Daoy (cell line): Measurements from ENCODE around the gene SPACA4. TPM values are rescaled to one million over a fixed set of nuclear protein-coding genes. Genes with fewer than 3 reads are reported as not detected.
A peak's percentile ranks its signal among the peaks of the same experiment; 100 is the strongest.
"Not testable (repeated sequence)": the region's sequence is repeated elsewhere in the genome, so short reads cannot be mapped to it uniquely, and the experiment has no call there.

Experiments
- DNase-seq: peaks from one replicate; pipeline ENCODE4 v3.0.0-alpha.2; 2015; ENCODE audit warnings: low read depth
- total RNA-seq: library from RNA; depleted of rRNA; stranded (reverse); fragments of >200 nt; shearing (Covaris generic); gene quantifications from 2 replicates; pipeline ENCODE4 v1.2.3, GENCODE V29; 2014; rRNA removed

The SPACA4 gene, protein sequence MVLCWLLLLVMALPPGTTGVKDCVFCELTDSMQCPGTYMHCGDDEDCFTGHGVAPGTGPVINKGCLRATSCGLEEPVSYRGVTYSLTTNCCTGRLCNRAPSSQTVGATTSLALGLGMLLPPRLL
- total RNA-seq, result not detected in 2 replicates

DNA sequence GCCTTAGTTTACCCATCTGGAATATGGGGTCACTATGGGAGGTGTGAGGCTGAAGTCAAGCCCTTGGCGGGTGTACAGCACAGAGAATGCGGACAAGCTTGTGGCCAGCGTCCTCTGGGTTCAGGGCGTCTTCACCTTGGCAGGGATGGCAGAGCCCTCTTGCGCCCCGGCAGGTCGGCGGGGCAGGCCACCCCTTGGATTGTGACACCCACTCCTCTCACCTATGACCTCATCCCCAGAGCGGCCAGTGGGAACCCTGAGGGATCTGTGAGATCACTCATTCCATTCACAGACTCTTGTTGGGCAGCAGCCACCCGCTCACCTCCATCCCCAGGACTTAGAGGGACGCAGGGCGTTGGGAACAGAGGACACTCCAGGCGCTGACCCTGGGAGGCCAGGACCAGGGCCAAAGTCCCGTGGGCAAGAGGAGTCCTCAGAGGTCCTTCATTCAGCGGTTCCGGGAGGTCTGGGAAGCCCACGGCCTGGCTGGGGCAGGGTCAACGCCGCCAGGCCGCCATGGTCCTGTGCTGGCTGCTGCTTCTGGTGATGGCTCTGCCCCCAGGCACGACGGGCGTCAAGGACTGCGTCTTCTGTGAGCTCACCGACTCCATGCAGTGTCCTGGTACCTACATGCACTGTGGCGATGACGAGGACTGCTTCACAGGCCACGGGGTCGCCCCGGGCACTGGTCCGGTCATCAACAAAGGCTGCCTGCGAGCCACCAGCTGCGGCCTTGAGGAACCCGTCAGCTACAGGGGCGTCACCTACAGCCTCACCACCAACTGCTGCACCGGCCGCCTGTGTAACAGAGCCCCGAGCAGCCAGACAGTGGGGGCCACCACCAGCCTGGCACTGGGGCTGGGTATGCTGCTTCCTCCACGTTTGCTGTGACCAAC lies at the start of gene SPACA4:
Gene SPACA4 (plus strand): TSS at position 280 of the 896 bp plus-strand sequence. CDS start 237 bp downstream, at position 517.
- DNase-seq, result no peak

DNA sequence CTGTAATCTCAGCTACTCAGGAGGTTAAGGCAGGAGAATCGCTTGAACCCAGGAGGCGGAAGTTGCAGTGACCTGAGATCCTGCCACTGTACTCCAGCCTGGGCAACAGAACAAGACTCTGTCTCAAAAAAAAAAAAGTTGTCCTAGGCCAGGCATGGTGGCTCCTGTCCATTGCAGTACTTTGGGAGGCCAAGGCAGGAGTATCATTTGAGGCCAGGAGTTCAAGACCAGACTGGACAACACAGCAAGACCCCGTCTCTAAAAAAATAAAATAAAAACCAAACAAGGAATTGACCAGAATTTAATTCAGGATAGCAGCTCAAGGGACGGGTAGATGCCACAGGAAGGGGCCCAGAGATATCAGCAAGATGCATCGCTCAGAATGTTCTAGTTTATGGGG lies 49.7 kb upstream of the SPACA4 start:
- no peak for DNase-seq

DNA sequence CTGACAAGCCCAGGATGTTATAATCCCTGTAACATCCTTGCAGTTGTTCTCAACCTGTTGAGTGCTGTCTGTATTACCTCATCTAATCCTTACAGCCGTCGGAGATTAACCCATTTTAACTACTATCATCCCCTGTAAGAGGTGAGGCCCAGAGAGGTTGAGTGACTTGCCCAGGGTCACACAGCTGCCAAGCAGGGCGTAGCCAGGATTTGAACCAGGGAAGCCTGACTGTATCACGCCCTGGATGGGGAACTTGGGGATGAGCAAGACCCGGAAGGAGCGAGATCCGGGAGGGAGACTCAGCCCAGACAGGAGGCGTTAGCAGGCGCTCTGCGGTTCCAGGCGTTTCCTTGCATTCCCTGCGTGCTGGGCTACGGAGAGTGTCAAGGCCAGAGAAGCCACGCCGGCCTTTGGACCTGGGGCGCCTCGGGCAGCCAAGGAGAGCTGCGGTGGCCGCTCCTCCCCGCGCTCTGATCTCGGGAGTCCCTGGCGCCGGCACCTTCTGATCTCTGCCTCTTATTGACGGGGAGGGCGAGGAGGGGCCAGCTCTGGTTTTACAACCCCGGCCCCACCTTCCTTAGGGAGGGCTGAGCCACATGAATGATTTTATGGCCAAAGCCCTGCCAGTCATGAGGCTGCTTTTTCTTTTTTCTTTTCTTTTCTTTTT lies 48.4 kb upstream of the SPACA4 start:
- peak; percentile 36 for DNase-seq

DNA sequence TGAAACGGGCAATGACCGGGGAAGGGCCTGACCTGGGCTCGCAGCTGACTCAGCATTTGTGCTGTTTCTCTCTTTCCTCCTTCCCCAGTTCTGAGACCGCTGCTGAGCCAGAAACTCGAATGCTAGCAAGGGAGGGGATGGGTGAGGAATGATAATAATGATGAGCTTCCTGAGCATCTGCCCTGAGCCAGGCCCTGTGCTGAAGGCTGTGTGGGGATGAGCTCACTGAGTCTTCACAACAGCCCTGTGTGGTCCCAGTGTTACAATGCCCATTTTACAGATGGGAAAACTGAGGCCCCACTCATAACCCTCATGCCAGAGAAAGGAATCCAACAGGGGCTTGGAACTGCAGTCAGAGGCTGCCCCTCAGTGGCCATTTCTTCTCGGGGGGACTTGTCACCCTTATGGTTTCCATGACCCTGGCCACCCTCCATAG lies 46.4 kb upstream of the SPACA4 start:
- no peak for DNase-seq

DNA sequence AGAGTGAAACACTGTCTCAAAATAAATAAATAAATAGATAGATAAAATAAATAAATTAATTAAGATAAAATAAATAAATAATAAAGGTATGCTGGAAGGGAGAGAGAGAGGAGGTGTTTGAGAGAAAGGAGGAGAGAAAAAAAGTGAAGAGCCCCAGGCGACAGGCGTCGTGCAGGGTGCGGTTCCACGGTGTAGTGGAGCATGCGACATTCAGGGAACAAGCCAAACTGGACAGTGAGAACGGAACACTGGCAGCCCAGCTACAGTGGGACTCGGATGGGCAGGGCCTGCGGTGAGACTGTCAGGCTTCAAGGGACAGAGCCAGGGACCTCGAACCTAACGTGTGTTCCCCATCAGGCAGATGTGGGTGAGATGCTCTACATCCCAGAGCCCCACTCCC lies 45.1 kb upstream of the SPACA4 start:
- no peak for DNase-seq

DNA sequence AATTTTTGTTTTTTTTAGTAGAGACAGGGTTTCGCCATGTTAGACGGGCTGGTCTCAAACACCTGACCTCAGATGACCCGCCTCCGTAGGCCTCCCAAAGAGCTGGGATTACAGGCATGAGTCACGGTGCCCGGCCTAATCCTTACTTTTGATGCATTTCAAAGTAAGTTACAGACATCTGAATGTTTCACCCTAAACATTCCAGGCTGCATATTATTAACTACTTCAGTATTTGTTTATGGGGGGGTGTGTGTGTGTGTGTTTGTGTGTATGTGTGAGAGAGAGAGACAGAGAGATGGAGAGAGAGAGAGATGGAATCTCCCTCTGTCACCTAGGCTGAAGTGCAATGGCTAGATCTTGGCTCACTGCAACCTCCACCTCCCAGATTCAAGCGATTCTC lies 41.5 kb upstream of the SPACA4 start:
- no peak for DNase-seq

DNA sequence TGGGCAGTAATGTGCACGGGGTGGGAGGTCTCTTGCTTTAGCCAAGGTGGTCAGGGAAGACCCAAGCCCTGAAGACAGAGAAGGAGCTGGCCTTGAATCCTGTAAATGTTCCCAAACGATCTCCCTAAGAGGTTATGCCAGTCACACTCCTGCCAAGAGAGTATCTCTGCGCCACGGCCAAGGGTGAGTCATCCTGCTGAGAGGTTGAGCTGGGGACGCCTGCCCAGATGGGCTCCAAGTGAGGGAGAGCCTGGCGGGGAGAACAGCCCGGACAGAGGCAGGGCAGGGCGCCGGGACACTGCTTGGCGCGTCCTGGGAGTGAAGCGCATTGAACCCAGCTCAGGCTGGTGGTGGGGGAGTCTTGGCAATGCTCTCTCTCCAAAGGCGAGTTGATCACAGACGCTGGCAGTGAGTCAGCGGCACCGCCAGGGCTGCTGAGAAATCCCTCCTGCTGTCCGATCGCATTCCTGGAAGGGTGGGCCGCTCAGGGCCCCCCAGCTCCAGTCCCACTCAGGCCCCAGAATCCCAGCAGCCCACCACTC lies 38.1 kb upstream of the SPACA4 start:
- peak; percentile 95 for DNase-seq

DNA sequence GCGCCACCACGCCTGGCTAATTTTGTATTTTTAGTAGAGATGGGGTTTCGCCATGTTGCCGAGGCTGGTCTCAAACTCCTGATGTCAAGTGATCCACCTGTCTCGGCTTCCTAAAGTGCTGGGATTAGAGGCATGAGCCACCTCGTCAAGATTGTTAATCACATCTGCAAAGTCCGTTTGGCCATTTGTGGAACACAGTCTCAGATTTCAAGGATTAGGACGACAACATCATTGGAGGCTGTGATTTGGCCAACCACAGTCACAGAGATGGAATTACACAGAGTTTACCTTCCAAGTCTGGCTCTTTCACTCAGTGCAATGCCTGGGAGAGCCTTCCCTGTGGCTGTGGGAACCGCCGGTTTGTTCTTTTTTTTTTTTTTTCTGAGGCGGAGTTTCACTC lies 36.7 kb upstream of the SPACA4 start:
- peak; percentile 50 for DNase-seq

DNA sequence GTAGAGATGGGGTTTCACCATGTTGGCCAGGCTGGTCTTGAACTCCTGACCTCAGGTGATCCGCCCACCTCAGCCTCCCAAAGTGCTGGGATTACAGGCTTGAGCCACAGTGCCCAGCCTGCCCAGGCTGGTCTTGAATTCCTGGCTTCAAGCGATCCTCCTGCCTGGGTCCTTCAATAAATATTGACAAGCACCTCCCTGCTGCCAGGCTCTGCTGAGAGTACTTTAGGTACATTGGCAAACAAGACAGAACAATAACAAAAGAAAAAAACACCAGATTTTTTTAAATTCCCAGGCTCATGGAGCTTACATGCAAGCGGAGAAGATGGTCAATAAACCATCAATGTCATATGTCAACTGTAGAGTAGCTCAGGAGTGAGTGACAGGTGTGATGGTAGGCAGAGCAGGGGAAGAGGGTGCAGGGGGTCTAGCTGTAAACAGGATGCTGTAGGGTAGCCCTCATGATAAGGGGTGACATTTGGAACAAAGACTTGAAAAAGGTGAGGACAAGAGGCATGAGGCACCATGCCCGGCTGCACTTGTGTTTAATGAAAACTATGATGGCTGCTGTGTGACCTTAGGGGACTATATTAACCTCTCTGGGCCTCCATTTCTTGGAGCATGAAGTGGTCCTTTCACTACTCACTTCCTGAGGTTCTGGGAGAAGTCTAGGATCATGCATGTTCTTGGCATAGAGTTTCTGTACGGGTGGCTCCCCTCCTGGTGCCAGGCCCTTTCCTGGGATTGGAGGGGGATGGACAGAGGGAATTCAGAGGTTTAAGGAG lies 35.0 kb upstream of the SPACA4 start:
- DNase-seq, result no peak

DNA sequence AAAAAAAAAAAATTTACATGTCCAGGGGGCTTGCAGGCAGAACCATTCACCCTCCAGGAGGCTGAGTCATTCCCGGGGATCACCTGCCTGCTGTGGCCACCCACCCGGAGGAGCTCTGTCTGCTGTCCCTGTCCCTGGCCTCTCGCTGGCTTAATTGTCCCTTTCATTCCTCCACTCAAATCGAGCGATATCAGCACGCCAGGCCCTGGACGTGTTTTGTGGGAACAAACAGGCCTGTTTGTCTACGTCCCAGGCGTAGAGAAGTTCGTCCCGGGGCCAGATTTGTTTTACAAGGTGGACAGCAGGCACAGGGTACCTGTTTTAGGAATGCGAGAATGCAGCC lies 33.4 kb upstream of the SPACA4 start:
- no peak for DNase-seq

DNA sequence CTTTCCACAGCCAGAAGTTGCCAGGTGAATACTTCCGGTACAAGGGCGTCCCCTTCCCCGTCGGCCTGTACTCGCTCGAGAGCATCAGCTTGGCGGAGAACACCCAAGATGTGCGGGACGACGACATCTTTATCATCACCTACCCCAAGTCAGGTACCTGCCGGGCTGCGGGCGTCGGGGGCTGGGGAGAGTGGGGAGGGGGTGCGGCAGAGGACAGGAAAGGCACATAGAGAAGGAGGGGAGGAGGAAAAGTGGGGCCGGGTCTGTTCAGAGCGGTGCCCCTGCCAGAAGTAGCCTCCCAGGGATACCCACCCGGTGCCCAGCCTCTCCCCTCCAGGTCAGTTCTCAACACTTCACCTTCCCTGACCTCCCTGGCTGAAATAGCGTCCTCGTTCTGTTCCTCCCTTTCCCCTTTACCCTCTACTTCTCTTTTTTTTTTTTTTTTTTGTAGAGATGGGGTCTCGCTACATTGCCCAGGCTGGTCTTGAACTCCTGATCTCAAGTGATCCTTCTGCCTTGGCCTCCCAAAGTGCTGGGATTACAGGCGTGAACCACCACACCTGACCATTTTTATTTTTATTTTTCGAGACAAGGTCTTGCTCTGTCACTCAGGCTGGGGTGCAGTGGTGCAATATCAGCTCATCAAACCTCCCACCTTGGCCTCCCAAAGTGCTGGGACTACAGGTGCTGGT lies 30.5 kb upstream of the SPACA4 start:
- no peak for DNase-seq

DNA sequence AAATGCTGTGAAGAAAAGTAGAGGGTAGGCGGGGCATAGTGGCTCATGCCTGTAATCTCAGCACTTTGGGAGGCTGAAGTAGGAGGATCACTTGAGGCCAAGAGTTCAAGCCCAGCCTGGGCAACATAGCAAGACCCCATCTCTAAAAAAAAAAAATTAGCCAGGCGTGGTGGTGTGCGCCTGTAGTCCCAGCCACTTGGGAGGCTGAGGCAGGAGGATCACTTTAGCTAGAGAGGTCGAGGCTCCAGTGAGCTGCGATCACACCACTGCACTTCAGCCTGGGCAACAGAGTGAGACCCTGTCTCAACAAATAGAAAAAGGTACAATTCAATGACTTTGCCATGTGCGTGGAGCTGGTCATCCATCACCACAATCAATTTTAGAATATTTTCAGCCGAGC lies 28.6 kb upstream of the SPACA4 start:
- not testable (repeated sequence) for DNase-seq

DNA sequence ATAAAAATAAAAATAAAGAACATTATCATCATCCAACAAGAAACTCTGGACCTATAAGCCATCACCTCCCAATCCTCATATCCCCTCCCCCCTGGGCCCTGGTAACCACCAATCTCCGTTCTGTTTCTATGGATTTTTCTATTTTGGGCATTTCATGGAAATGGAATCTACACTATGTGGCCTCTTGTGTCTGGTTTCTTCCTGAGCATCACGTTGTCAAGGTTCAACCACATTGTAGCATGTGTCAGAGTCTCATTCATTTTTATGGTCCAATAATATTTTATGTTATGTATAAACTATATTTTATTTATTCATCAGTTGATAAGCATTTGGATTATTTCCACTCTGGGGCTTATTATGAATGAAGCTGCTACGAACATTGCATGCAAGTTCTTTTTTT lies 27.7 kb upstream of the SPACA4 start:
- DNase-seq, result no peak

DNA sequence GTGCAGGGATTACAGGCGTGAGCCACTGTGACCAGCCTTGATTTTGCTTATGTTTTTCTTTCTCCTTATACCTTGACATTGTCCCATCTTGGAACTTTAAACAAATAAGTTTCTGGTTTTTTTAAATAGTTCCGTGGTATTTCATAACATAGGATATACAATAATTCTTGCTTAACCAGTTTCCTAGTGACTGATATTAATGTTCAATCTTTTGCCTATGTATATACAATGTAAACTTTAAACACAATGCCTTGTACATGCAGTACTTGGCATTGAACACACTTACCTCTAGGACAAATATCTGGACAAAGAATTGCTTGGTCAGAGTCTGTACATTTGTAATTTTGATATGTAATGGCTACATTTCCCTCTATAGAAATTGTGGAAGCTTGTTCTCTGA lies 24.4 kb upstream of the SPACA4 start:
- no peak for DNase-seq

DNA sequence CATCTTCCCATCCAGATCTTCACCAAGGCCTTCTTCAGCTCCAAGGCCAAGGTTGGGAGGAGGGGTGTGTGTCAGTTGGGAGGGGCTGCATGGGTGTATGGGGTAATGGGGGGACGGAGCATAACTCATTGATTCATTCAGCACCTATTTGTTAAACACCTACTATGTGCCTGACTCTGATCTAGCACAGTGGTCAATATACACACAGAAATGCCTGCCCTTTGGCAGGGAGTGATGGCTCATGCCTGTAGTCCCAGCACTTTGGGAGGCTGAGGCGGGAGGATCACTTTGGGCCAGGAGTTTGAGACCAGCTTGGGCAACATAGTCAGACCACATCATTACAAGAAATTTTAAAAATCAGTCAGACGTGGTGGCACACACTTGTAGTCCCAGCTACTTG lies 19.2 kb upstream of the SPACA4 start:
- no peak for DNase-seq

DNA sequence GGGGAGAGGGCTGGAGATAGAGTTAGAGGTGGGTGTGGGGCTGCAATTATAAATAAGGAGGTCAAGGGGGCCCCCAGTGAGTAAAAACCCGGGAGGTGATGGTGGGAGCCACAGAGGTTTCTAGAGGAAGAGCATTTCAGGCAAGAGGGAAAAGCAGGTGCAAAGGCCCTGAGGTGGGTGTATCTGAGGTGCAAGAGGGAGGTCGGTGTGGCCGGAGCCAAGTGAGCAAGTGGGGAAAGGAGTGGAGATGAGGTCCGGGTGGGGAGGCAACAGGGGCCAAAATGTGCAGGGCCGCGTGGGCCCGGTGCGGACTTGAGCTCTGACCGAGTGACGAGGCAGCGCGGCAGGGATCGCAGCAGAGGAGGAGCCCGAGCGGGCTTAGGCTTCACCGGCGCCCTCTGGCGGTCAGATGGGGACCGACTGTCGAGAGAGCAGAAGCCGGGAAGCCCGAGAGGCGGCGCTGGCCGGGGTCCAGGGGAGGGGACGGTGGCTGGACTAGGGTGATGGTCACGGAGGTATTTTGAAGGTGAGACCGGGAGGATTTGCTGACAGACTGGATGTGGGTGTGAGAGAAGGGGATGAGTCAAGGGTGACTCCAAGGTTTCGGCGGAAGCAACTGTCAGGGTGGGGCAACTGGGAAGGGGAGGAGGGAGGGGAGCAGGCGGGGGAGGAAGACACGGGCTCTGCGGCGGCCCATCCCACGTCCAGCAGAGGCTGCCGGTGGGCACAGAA lies 17.7 kb upstream of the SPACA4 start:
- DNase-seq, result peak; percentile 93

DNA sequence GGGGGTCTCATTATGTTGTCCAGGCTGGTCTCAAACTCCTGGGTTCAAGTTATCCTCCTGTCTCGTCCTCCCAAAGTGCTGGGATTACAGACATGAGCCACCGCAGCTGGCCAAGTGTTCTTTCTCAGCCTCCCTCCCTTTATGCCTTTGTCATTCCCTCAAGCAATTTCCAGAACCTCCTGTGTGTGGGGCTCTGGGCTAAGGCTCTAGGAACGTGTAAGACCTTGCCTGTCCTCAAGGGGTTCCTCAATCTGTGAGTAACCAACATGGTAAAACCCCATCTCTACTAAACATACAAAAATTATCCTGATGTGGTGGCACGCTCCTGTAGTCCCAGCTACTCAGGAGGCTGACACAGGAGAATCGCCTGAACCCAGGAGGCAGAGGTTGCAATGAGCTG lies 15.5 kb upstream of the SPACA4 start:
- DNase-seq, result peak; percentile 9

DNA sequence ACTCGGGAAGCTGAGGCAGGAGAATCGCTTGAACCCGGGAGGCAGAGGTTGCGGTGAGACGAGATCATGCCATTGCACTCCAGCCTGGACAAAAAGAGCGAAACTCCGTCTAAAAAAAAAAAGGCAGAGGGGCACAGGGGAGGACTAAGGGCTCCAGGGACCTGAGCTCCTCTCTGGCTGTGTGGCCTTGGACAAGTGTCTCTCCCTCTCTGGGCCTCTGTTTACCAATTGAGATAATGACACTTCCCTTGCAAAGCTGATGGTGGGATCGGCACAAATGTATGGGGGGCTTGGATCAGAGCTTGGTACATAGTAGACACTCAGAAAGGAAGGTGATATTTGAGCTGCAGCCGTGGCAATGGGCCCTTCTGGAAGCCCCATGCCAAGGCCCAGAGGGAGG lies 11.4 kb upstream of the SPACA4 start:
- no peak for DNase-seq

DNA sequence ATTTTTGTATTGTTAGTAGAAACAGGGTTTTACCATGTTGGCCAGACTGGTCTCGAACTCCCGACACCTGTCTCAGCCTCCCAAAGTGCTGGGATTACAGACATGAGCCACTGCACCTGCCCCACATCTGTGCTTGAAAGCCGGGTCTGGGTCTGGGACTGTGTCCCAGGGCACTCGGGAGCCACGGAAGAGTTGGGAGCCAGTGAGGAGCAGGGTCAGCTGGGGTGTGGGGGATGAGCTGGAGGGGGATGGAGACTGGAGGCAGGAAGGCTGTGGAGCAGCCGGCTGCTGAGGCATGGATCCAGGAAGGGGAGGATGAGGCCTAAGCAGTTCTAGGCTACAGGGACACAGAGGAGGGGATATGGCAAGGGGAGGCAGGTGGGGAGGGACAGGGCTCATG lies 10.7 kb upstream of the SPACA4 start:
- no peak for DNase-seq

DNA sequence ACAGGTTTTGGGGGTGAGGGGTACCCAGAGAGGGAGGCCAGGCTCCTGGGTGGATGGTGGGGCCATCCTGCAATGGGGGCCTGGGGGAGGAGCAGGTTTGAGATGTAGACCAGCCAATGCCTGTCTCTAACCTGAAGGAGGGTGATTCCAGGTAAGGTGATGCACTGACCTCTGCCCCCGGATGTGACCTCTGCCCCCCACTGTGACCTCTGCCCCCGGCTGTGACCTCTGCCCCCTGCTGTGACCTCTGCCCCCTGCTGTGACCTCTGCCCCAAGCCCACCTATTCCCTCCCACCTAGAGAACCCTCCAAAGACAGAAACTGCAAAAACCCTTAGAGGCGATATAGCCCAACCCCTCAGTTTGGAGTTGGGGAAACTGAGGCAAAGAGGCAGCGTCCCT lies 10.3 kb upstream of the SPACA4 start:
- no peak for DNase-seq
